DMS114 treated with DMSO at 0.1 percent for 48 hours (cell line): ENCODE measurements around the gene ZNF610.
"Not testable (repeated sequence)": the region's sequence is repeated elsewhere in the genome, so short reads cannot be mapped to it uniquely, and the experiment has no call there.

Experiments used
- DNase-seq: peaks from one replicate; lab custom pipeline; 2025; ENCODE audit not compliant: unreplicated experiment; lab: John Stamatoyannopoulos, UW

ZNF610 gene

GRCh38 chr19:52336117-52336790 is at the start of gene ZNF610:
TSS of gene ZNF610 (plus strand) at chr19:52336243. CDS start at chr19:52349173, 12,930 bp downstream.
- peak; percentile 80 for DNase-seq

DNA sequence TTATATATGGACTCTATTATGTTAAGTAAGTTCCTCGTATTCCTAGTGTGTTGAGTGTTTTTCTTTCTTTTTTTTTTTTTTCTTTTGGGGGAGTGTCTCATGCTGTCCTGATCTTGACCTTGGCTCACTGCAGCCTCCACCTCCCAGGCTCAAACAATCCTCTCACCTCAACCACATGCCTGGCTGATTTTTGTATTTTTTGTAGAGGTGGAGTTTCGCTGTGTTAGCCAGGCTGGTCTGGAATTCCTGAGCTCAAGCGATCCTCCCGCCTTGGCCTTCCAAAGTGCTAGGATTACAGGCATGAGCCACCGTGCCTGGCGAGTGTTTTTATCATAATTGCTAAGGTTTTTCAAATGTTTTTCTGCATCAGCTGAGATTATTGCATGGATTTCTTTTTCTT is 49.8 kb upstream of the ZNF610 start:
- no peak for DNase-seq

- DNase-seq = no peak
These were observed 44.3 kb upstream of the ZNF610 start for GRCh38 chr19:52291781-52292180.

DNA sequence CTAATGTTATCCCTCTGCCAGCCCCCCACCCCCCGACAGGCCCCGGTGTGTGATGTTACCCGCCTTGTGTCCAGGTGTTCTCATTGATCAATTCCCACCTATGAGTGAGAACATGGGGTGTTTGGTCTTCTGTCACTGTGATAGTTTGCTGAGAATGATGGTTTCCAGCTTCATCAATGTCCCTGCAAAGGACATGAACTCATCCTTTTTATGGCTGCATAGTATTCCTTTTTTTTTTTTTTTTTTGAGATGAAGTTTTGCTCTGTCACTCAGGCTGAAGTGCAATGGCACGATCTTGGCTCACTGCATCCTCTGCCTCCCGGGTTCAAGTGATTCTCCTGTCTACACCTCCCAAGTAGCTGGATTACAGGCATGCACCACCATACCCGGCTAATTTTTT is 43.1 kb upstream of the ZNF610 start:
- not testable (repeated sequence) for DNase-seq

DNA sequence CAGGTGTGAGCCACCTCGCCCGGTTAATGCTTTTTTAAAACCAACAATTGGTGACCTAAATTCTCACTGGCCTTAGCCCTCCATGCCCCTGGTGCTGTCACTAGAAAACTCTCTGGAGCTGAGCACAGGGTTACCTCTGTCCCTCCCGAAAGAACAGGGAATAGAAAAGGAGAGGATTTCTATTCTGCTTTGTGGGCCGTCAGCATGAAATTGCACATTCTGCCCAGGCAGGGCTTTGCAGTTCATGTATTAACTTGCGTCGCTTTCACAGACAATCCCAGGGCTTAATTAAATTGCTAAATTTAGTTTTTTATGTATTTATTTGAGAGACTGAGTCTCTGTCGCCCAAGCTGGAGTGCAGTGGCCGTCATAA is 39.7 kb upstream of the ZNF610 start:
- no peak for DNase-seq

DNA sequence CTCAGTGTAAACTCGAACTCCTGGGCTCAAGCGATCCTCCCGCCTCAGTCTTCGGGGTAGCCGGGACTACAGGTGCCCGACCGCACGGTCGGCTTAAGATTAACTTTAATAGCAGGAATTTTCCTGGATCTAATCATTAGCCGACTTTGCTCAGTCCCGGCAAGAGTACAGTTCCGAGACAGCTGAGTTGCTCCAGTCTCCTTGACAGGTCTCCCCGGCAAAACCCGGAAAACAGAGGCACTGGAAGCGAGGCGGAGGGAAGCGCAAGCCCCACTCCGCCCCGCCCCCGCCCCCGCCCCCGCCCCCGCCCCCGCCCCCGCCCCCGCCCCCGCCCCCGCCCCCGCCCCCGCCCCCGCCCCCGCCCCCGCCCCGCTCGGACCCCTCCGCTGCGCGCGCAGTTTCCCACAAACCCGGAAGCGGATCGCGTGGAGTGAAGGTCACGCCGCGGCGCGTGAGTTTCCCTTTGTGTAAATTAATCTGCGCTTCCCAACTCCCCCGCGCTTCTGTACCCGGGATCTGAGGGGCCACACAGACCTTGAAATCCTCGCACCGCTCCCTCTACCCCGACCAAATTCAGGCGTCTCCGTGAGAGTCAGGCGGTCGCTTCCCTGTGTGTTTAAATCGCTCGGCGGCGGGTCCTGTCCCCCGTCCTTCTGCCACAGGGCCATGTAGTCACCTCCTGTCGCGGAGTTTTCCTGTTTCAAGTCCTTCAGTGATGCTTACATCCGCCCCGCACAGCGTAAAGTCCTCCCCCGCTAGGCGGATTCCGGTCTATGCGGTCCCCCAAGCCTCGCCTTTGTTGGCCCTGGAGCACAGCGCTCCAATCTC is 39.1 kb upstream of the ZNF610 start, which contains the start of gene ZNF480:
TSS of gene ZNF480 (plus strand) at position 397 of the 828 bp plus-strand sequence. CDS start 3,244 bp downstream, outside the sequence.
- peak; percentile 70 for DNase-seq

DNA sequence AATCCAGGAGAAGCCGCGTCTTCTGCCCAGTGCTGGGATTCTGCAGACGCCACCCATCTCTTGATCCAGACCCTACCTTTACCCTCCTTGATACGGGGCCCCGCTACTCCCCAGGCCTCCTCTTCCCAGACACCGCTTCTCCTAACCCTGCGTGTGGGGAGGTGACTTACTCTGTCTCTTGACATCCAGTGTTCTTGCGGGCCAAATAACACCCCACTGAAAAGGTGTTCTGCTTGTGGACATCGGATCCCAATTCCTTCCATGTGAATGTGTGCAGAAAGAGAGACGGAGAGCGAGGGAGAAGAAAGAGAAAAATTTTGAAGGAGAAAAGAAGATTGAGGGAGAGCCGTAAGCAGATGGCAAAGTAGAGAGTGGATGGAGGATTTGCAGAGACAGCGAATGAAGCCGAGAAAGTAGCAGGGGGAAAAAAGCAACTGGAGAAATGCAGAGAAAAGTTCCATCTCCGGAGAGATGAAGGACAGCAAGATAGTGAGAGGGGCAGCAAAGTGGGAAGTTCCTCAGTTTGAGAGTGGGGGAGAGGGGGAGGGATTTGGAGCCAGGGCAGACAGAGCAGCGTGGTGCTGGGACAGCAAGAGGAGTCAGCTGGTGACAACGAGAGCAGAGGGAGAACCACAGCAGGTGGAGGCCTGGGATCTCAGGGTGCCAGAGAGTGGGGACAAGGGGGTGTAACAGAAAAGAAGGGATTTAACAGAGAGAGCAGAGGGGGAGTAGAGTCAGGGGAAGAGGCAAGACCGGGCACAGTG is 38.3 kb upstream of the ZNF610 start:
- no peak for DNase-seq

DNA sequence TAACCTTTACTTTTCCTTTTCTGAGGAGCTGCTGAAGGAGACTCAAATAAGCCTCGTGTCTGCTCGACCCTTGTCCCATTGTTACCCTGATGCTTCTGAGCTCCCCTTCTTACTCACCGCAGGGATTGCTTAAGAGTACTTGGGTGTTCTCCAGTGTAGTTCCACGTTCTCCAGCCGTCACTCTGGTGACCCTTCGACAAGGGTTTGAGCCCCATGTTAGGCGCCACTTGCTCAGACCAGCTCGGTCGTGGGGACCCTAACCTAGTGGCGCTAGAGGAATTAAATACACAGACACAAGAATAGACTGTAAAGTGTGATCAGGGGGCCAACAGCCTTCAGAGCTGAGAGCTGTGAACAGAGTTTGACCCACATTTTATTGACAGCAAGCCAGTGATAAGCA is 28.8 kb upstream of the ZNF610 start:
- DNase-seq = no peak

DNA sequence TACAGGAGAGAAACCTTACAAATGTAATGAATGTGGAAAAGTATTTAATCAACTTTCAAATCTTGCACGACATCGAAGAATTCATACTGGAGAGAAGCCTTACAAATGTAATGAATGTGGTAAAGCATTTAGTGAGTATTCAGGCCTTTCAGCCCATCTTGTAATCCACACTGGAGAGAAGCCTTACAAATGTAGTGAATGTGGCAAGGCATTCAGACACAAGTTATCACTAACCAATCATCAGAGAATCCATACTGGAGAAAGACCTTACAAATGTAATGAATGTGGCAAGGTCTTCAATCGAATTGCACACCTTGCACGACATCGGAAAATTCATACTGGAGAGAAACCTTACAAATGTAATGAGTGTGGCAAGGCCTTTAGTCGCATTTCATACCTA is 13.6 kb upstream of the ZNF610 start:
- no peak for DNase-seq

- DNase-seq = no peak
These were observed 4.3 kb upstream of the ZNF610 start for GRCh38 chr19:52331757-52332156.

GRCh38 chr19:52335768-52336116 is 301 bp upstream of the ZNF610 start:
- DNase-seq = no peak

DNA sequence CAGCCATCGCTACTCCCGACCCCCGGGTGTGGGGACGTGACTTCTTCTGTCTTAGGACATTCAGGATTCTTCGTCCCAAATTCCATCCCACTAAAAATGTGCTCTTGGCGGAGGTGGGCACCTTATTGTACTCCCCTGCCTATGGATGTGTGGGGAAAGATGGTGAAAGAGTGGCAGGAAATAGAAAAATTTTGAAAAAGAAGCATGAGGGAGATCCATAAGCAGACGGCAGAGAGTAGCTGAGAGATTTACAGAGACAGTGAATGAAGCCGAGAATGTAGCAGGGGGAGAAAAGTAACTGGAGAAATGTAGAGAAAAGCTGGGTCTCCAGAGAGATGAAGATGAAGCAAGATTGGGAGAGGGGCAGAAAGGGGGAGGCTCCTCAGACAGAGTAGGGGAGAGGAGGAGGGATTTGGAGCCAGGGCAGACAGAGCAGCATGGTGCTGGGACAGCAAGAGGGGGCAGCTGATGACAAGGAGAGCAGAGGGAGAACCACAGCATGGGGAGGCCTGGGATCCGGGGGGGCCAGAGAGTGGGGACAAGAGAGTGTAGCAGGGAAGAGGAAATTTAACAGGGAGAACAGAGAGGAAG is 843 bp downstream of the ZNF610 start:
- DNase-seq = no peak

GRCh38 chr19:52339022-52339421 is 3.0 kb downstream of the ZNF610 start:
- DNase-seq = not testable (repeated sequence)

GRCh38 chr19:52343548-52343947 is 7.5 kb downstream of the ZNF610 start:
- DNase-seq = no peak

- no peak for DNase-seq
These were observed 9.1 kb downstream of the ZNF610 start for GRCh38 chr19:52345162-52345561.

DNA sequence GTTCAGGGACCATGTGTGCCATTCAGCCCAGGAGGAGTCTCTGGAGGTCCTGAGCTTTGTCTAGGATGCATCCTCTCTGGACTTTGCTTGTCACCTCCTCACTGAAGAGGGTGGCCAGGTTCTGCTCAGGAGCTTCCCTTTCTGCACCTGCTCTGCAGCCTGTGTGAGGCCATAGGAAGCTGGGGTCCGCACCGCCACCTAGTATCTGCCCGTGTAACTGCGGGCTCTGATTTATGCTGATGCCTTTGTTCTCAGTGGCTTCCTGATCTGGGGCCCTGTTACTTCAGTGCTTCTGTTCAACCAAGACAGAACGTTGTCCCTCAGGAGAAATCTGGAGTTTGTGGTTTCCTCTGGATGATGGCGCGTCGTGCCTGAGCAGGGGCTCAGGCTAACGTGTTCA is 15.5 kb downstream of the ZNF610 start:
- no peak for DNase-seq

DNA sequence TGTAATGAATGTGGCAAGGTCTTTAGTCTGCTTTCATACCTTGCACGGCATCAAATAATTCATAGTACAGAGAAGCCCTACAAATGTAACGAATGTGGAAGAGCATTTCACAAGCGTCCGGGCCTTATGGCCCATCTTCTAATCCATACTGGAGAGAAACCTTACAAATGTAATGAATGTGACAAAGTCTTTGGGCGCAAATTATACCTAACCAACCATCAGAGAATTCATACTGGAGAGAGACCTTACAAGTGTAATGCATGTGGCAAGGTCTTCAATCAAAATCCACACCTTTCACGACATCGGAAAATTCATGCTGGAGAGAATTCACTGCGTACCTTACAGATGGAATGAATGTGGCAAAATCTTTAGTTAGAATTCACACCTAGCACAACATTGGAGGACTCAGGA is 30.4 kb downstream of the ZNF610 start:
- no peak for DNase-seq

GRCh38 chr19:52369559-52370340 is 33.7 kb downstream of the ZNF610 start, which contains the start of gene ZNF880:
TSS of gene ZNF880 (plus strand) at chr19:52369923. CDS start at chr19:52369966, 43 bp downstream.
- DNase-seq = no peak

GRCh38 chr19:52370341-52370710 is 34.3 kb downstream of the ZNF610 start:
- DNase-seq = no peak

- DNase-seq = no peak
These were observed 55.1 kb downstream of the ZNF610 start for GRCh38 chr19:52391135-52391534.
